Activated T-cell treated with anti-CD3 and anti-CD28 coated beads for 48 hours (primary cell): ENCODE results near the gene RRP9.
"Not testable (repeated sequence)": the region's sequence is repeated elsewhere in the genome, so short reads cannot be mapped to it uniquely, and the experiment has no call there.

Experiments
- DNase-seq: peaks from one replicate; pipeline ENCODE4 v3.0.0-alpha.2; 2020; ENCODE audit warnings: low read depth

Gene RRP9

DNA sequence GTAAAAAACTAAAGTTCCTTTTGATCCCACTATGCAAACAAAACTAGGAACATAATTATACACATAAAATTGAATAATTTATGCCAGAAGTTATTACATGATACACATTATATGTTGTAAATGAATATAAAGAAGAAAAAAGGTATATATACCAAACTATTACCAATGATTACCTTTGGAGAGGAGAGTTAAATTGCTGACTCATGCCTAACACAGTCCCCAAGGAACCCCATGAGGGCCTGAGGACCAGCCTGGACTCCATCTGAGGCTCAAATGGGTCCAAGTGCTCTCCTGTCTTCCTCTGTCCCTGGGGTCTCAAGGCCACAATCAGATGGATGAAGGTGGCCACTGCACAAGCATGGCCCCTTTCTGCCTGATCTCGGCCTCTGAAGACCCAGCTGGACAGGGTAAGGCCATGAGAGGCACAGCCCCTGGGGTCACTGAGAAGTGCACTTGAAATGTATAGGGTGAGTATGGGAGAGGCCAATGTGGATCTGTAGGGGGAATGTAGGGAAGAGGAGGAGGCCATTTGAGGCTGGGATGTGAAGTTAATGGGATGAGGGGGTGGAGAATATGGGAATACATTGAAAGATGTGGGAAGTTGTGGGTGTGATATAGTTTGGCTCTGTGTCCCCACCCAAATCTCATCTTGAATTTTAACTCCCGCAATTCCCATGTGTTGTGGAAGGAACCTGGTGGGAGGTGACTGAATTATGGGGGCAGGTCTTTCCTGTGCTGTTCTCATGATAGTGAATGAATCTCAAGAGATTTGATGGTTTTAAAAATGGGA, 37.5 kb downstream of the RRP9 start:
- DNase-seq: no peak

DNA sequence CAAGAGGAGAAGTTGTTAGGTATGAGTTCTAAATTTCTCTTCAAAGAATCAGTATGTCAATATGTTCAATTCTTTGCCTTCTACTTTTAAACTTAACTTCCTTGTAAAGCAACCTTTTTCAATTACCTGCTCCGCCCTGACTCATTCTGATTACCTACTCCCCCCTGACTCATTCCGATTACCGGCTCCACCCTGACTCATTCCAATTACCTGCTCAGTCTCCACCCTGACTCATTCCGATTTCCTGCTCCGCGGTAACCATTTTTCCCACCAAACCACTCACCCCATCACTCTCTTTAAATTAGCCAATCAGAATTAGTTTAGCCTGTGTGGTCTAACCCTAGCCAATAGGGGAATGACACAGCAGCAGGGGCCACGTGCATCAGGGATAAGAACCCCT, 39.3 kb downstream of the RRP9 start:
- DNase-seq: peak; percentile 18

DNA sequence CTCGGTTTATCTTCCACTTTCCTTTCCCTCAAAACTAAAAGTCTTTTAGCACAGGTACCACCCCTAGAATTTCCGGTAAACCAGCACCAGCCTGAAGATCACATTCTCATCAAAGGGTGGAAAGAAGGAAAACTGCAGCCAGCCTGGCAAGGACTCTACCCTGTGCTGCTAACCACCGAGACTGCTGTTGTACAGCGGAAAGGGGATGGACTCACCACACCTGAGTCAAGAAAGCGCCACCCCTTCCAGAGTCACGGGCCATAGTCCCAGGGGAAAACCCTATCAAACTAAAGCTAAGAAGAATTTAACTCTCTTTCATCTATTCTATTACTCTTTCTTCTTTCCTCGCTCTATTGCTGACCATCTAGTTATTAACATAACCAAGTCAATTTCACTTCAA, 41.7 kb downstream of the RRP9 start:
- not testable (repeated sequence) for DNase-seq

DNA sequence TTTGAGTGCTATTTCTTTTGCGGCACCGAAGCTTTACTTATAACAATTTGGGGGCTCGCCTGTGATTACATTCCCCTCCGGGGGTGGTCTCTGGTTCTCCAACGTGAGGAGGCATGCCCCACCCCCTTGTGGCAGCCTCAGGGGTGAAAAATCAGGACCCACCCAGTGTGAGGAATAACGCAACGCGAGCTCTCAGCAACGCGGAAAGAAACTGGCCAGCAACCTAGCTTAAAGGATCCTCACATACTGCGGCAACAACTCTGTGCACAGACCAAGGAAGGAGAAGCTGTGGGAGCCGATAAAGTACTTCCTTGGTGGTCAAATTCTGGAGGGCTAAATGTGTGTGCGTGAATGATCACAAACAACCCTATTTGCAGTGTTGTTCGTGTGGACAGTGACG, 44.3 kb downstream of the RRP9 start:
- no peak for DNase-seq

DNA sequence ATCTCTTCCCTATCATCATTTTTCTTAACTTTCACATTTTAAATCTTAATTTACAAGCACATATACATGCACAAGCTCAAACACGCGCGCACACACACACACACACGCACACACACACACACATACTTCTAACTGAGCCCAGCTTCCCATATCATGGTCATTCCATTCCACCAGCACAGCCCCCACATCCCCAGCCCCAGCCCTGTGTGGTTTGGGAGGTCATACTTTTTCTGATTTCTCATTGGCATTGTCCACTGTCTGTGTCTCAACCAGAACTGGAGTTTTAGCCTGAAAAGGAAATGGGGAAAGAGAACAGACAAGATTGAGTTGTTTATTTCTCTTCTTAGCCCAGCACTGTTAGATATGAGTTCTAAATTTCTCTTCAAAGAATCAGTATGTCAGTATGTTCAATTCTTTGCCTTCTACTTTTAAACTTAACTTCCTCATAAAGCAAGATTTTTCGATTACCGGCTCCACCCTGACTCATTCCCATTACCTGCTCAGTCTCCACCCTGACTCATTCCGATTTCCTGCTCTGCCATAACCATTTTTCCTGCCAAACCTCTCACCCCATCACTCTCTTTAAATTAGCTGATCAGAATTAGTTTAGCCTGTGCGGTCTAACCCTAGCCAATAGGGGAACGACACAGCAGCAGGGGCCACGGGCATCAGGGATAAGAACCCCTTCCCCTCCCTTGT, 44.9 kb downstream of the RRP9 start:
- no peak for DNase-seq

DNA sequence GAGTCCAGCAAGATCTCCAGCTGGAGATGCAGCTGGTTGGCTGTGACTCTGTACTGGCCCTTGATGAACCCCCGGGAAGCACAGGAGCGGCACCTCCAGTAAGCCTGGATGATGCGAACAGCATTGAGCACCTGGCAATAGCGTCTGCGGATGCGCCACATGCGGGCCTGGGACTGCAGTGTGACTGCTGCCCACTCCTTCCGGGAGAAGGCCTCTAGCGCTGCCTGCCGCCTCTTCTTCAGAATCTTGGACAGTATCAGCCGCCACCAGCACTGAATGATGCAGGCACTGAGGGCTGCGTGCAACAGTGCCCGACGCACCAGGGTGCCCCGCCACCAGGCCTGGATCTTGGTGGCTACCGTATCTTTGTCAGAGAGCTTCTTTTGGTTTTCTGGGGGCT, 46.8 kb downstream of the RRP9 start:
- DNase-seq: no peak

DNA sequence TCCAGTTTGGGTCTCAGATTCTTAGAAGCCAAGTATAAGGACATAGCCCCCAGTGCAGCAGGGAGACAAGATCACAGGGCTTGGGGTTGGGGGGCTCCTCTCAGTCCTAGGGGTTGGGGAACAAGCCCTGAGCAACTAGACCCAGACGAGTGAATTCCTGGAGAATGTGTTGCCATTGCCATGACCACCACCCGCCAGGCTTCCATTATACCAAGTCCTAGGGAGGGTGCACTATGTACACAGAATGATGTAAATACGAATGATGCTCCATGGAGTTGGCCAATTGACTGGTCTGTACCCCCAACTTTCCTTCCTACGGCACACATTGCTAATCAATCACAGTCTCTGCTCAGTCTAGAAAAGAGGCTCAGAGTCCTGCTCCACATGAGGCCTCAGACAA, 47.3 kb downstream of the RRP9 start:
- DNase-seq: no peak

DNA sequence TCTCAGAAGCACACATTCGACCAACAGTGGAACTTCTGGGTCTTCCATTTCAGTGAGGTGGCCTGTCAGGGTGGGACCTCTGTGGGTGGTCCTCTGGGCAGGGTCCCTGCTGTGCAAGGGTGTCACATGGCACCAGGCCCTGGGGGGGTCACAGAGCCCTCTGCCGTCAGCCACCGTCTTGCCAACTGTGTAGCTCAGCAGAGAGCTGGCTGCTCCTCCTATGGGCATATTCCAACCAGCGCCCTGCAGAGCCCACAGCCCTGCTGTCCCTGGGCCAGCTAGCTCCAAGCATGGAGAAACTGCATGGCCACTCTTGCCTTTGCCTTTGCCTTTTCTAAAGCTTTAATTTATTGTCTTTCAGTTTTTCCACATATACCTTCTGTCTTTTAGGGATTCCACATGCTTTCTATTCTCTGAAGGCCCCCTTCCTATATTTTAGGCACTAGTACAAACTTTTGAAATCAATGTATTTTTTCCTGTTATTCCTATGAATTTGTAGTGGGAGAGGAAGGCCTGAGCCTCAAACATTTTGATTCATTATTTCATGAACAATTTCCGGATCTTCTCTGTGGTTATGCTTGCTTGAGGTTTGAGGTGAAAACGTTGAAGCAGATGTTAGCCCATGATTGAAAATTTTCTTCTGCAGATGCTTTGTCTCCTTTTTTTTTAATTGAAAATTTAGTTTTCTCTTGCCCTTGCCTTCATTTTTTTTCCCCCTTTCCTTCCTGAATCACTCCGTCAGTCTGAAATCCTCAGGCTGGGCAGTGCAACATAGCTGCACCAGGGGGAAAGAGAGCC, 50.3 kb downstream of the RRP9 start:
- no peak for DNase-seq

DNA sequence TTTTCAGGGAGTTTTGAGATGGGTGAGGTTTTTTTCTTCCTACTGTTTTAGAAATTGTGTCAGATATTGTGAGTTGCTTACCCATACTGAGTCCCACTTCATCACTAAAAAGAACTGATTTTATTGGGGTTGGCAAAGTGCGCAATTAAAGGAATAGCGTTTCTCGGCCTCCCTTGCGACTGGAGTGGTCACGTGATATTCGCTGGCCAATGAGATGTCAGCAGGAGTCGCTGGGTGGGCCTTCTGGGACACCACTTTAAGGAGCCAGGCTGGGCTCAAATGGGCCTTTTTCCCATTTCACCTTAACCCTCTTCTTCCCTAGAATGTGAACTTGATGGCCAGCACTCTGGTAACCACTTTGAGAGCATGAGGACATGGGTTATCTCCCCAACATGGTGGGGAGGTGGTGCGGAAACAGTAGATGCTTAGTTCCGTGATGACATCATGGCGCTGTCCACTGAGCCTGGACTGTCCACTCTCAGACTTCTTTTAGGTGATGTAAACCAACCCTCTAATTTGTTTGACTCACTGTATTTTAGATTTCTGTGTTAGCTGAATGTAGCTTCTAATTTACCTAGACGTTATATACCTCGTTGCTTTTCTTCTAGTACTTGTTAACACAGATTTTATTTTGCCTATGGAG, 53.1 kb downstream of the RRP9 start:
- DNase-seq: no peak

DNA sequence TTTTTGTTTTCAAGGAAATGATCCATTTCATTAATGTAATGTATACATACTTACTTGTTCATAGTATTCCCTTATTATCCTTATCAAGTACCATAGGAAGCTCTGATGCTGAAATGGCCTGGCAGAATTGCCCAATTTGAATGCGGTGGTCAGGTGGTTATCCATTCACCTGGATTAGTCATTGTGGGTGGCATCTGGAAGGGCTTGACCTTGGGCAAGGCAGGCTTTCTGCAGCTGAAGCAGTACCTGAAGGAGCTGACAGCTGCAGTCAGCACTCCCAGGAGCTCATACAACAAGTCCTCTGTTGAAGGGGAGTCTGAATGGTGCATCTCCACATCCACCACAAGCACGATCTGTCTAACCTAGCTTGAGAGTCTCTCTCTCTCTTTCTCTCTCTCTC, 54.1 kb downstream of the RRP9 start:
- no peak for DNase-seq

DNA sequence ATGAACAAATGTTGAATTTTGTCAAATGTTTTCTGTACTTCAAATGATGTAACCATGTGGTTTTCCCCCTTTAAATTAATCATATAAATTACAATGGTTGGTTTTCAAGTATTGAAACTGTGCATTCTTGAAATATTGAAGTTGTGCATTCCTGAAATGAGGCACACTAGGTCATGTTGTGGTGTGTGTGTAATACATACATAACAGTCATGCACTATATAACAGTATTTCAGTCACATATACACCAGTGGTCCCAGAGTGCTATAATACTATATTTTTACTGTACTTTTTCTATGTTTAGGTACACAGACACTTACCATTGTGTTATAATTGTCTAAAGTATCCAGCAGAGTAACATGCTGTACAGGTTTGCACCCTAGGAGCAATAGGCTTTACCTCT, 55.3 kb downstream of the RRP9 start:
- DNase-seq: no peak
